Stomach (tissue), 9 donors: ENCODE data around the gene PRKCE. TPM values are rescaled to one million over a fixed set of nuclear protein-coding genes. Genes with fewer than 3 reads are reported as not detected.

Source experiments
- DNase-seq, 2 donors: peaks; one replicate each; pipeline versions ENCODE4 v3.0.0 to v3.0.0-alpha.2; 2013 to 2019
- H3K27ac ChIP-seq, 5 donors: fragments of 200-600 bp in 4 of 5; sonication (generic) in 4 of 5; one replicate each; pipeline ENCODE4 v1.5.1; 2013 to 2019; ENCODE audit warnings: mild to moderate bottlenecking in 1 of 5, moderate library complexity in 1 of 5
- H3K27me3 ChIP-seq, 3 donors: fragments of 200-600 bp; sonication (generic); one replicate each; pipeline ENCODE4 v1.5.1; 2017 to 2019; ENCODE audit warnings: mixed run types in 1 of 3
- H3K36me3 ChIP-seq, 4 donors: fragments of 200-600 bp; sonication (generic); 1 replicate in 3 of 4; 2 replicates in 1 of 4; pipeline ENCODE4 v1.5.1; 2016 to 2019
- H3K4me1 ChIP-seq, 4 donors: fragments of 200-600 bp; sonication (generic); one replicate each; pipeline ENCODE4 v1.5.1; 2016 to 2019
- H3K4me3 ChIP-seq, 4 donors: fragments of 200-600 bp; sonication (generic) in 3 of 4; one replicate each; pipeline ENCODE4 v1.5.1; 2016 to 2019; ENCODE audit warnings: mild to moderate bottlenecking in 1 of 4
- H3K9me3 ChIP-seq, 4 donors: fragments of 200-600 bp; sonication (generic); one replicate each; pipeline ENCODE4 v1.5.1; 2016 to 2019
- CTCF ChIP-seq, 7 experiments: fragments of 450-650 bp in 4 of 7; fragments of 200-600 bp in 3 of 7; sonication (generic) in 3 of 7; IDR thresholded peaks; one replicate each; pipeline ENCODE4 v1.5.1; 2016 to 2019; ENCODE audit warnings: antibody characterized with exemption in 7 of 7, control low read depth in 2 of 7, mild to moderate bottlenecking in 1 of 7
- EP300 ChIP-seq: sonication (generic); formaldehyde crosslinking; IDR thresholded peaks from one replicate; pipeline ENCODE4 v1.6.1; 2017; ENCODE audit warnings: antibody characterized with exemption
- POLR2A ChIP-seq, 4 donors: fragments of 450-650 bp; IDR thresholded peaks; one replicate each; pipeline ENCODE4 v1.6.1; 2016; ENCODE audit warnings: antibody characterized with exemption in 4 of 4, control low read depth in 2 of 4, mild to moderate bottlenecking in 1 of 4, moderate library complexity in 1 of 4
- POLR2AphosphoS5 ChIP-seq, 3 donors: sonication (generic); formaldehyde crosslinking; IDR thresholded peaks; one replicate each; pipeline ENCODE4 v1.6.1; 2016; ENCODE audit warnings: antibody characterized with exemption in 3 of 3
- WGBS, 5 donors: extraction: QIAGEN DNeasy Blood & Tissue Kit in 3 of 5; methylation state at CpG; one replicate each; pipeline versions ENCODE4 v1.1.5 to v1.1.7; 2013 to 2018; 5-methylcytosine and 5-hydroxymethylcytosine counted together
- intact Hi-C: fragments of 100-400 bp; cut with DNase I; formaldehyde crosslinking; loops from one replicate; pipeline ENCODE4 v1.15.1; 2023; ENCODE audit warnings: low total_unique reads
- polyA plus RNA-seq, 3 donors: library from polyadenylated mRNA; stranded (reverse); fragments of 200-250 nt; gene quantifications; one replicate each; pipeline ENCODE4 v1.2.3, GENCODE V29; 2013
- total RNA-seq, 5 donors: library from RNA; depleted of rRNA; stranded (reverse); fragments of >200 nt; gene quantifications; one replicate each; pipeline versions ENCODE4 v1.1.0 to v1.2.3, GENCODE V29; 2014 to 2016
- donor health status: healthy with polysubstance abuse.
- donor health status: Bipolar disorder and iron deficiency.
- donor health status: healthy.

Gene PRKCE
- total and polyA plus RNA-seq, 8 donors: 2.0 to 92.0 (median 10.0) TPM

- TF ChIP-seq CTCF (IDR thresholded peaks at IDR 0.05) (no peak), POLR2AphosphoS5 (IDR thresholded peaks at IDR 0.05) (no peak), EP300 (no peak), POLR2A (IDR thresholded peaks at IDR 0.05) (no peak)
Observed at GRCh38 chr2:46225150-46225625, 573.7 kb downstream of the PRKCE start.

GRCh38 chr2:46225730-46226129 lies 574.3 kb downstream of the PRKCE start:
- Histone ChIP-seq H3K36me3 (no peaks in the 10 kb centered on the region), H3K4me1 (peaks cover 0 to 6% (median 0%) of the 10 kb centered on the region in 4 donors), H3K4me3 (no peak overlapping the region), H3K27ac (no peak overlapping the region), H3K9me3 (no peaks in the 10 kb centered on the region), H3K27me3 (no peaks in the 10 kb centered on the region)
- 29 to 48% (median 31%) methylated on average over 1 of the region's 1 CpG for WGBS, 5 donors
- intact Hi-C loops: no loop called here
- no peak for DNase-seq
- TF ChIP-seq CTCF (IDR thresholded peaks at IDR 0.05) (no peak), POLR2A (IDR thresholded peaks at IDR 0.05) (no peak), POLR2AphosphoS5 (IDR thresholded peaks at IDR 0.05) (no peak), EP300 (no peak)

More at GRCh38 chr2:46225150-46225625, 573.7 kb downstream of the PRKCE start:
- Histone ChIP-seq H3K27ac (peak overlapping the region in 4 of 5 donors; percentile 10 to 47 (median 24)), H3K27me3 (no peaks in the 10 kb centered on the region), H3K36me3 (no peaks in the 10 kb centered on the region), H3K4me3 (no peak overlapping the region), H3K4me1 (peaks cover 0 to 6% (median 0%) of the 10 kb centered on the region in 4 donors), H3K9me3 (no peaks in the 10 kb centered on the region)
- DNase-seq: no peak
- intact Hi-C loops: no loop called here
- 69 to 90% (median 85%) methylated on average over 2 of the region's 2 CpGs for whole genome bisulfite sequencing, 5 donors

GRCh38 chr2:46226620-46227019 lies 575.1 kb downstream of the PRKCE start:
- Histone ChIP-seq H3K27me3 (no peaks in the 10 kb centered on the region), H3K4me3 (no peak overlapping the region), H3K4me1 (peaks cover 0 to 6% (median 0%) of the 10 kb centered on the region in 4 donors), H3K9me3 (no peaks in the 10 kb centered on the region), H3K27ac (no peak overlapping the region), H3K36me3 (no peaks in the 10 kb centered on the region)
- intact Hi-C loops: no loop called here
- DNase-seq: no peak
- TF ChIP-seq EP300 (no peak), POLR2A (IDR thresholded peaks at IDR 0.05) (no peak), POLR2AphosphoS5 (IDR thresholded peaks at IDR 0.05) (no peak), CTCF (IDR thresholded peaks at IDR 0.05) (no peak)
- WGBS, 5 donors: 85 to 95% (median 92%) methylated on average over 6 of the region's 6 CpGs

GRCh38 chr2:46227022-46227421 lies 575.5 kb downstream of the PRKCE start:
- Histone ChIP-seq H3K9me3 (no peaks in the 10 kb centered on the region), H3K27me3 (no peaks in the 10 kb centered on the region), H3K4me3 (no peak overlapping the region), H3K4me1 (peaks cover 0 to 6% (median 0%) of the 10 kb centered on the region in 4 donors), H3K36me3 (no peaks in the 10 kb centered on the region), H3K27ac (no peak overlapping the region)
- intact Hi-C loops: no loop called here
- TF ChIP-seq POLR2A (IDR thresholded peaks at IDR 0.05) (no peak), POLR2AphosphoS5 (IDR thresholded peaks at IDR 0.05) (no peak), EP300 (no peak), CTCF (IDR thresholded peaks at IDR 0.05) (no peak)
- WGBS, 5 donors: 48 to 71% (median 56%) methylated on average over 3 of the region's 3 CpGs
- DNase-seq: no peak
